GM12865 (cell line): ENCODE results near the gene OR13J1.

Experiments
- DNase-seq: peaks from one replicate; pipeline ENCODE4 v3.0.0; 2010; ENCODE audit warnings: low read depth
- H3K4me3 ChIP-seq: 2 replicates; pipeline ENCODE4 v1.5.1; 2011; ENCODE audit warnings: mild to moderate bottlenecking, low read depth, low read length, control low read depth
- TF ChIP-seq, protein P1 (sequence below): IDR thresholded peaks from 2 replicates; pipeline ENCODE4 v1.5.1; 2011; ENCODE audit warnings: low read length, control low read depth, low read depth, inconsistent platforms; ENCODE audit not compliant: insufficient read depth; ENCODE audit errors: missing control alignments

Gene OR13J1

GRCh38 chr9:35864695-35865255 is 5.4 kb downstream of the OR13J1 start:
- TF ChIP-seq, protein P1, sequence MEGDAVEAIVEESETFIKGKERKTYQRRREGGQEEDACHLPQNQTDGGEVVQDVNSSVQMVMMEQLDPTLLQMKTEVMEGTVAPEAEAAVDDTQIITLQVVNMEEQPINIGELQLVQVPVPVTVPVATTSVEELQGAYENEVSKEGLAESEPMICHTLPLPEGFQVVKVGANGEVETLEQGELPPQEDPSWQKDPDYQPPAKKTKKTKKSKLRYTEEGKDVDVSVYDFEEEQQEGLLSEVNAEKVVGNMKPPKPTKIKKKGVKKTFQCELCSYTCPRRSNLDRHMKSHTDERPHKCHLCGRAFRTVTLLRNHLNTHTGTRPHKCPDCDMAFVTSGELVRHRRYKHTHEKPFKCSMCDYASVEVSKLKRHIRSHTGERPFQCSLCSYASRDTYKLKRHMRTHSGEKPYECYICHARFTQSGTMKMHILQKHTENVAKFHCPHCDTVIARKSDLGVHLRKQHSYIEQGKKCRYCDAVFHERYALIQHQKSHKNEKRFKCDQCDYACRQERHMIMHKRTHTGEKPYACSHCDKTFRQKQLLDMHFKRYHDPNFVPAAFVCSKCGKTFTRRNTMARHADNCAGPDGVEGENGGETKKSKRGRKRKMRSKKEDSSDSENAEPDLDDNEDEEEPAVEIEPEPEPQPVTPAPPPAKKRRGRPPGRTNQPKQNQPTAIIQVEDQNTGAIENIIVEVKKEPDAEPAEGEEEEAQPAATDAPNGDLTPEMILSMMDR, result no peak
- DNase-seq, result no peak

DNA sequence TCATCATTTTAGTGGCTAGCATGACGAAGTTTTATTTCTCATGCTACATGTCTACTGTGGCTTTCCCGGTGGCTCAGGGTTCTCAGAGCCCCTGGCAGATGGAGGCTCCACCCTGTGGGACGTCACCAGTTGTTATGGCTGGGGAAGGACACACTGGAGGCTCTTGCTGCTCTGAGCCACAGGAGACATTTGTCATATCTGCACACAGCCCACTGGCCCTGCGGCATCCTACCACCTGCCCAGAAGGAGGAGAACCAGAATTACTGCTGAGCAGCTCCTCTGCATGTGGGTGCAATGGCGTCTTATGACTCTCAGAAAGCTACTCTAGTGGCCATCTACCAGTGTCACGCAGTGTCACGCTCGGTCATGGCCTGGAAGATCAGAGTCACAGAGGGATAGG is 6.6 kb downstream of the OR13J1 start:
- DNase-seq, result no peak
- TF ChIP-seq, protein P1, result no peak
- H3K4me3 ChIP-seq, result no peak overlapping the region

More at GRCh38 chr9:35864695-35865255, 5.4 kb downstream of the OR13J1 start:
- H3K4me3 ChIP-seq, result no peak overlapping the region

DNA sequence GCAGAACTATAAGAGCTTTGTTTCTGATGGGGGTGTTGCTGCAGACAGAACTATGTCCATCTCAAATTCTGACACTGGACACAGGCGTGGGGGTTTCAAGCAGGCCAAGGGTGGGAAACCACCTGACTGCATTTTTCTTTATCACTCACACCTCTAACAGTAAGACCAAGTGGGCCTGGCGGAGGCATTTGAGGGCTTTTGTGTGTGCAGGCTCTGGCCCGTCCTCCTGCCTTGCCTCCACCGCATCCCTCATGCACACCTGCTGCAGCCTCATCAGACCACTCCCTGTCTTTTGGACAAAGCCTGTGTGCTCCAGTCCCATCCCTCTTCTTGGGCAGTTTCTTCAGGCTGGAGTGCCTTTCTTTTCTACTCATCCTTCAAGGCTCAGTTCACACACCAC is 7.9 kb downstream of the OR13J1 start:
- H3K4me3 ChIP-seq, result no peak overlapping the region
- TF ChIP-seq, protein P1, result no peak
- DNase-seq, result no peak

- H3K4me3 ChIP-seq, result no peak overlapping the region
- TF ChIP-seq, protein P1, result no peak
- DNase-seq, result no peak
Observed at GRCh38 chr9:35861161-35861897, 8.9 kb downstream of the OR13J1 start.

- DNase-seq, result no peak
- H3K4me3 ChIP-seq, result no peak overlapping the region
- TF ChIP-seq, protein P1, result no peak
Observed at GRCh38 chr9:35859990-35860339, 10.2 kb downstream of the OR13J1 start.

DNA sequence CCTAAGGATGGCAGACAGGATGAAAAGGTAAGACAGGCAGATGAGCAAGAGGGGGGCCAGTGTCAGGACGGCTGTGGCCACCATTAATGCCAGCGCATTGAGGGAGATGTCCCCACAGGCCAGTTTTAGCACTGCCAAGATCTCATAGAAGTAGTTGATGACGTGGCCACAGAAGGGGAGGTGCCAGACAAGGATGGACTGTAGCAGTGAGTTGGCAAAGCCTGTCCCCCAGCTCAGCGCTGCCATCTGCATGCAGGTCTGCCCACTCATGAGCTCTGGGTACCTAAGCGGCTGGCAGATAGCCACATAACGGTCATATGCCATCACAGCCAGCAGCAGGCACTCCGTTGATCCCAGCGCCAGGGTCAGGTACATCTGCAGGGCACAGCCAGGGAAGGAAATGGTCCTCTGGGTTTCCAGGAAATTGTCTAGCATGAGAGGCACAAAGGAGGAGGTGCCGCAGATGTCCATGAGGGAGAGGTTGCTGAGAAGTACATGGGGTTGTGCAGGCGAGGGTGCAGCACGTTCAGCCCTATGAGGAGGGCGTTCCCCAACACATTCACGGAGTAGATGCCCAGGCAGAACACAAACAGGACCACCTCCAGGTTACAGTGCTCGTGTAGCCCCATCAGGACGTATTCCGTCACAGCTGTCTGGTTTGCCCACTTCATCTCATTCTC is 10.8 kb downstream of the OR13J1 start:
- no peak overlapping the region for H3K4me3 ChIP-seq
- DNase-seq, result peak; percentile 60
- TF ChIP-seq, protein P1, result peak; percentile 9
